HL-60/S4 treated with retinoic acid at 250 ng/mL for 4 days and 3 days (cell line): Measurements from ENCODE around the gene CFAP410.

ENCODE experiments used
- in situ Hi-C: fragments of 300-500 bp; cut with MboI; formaldehyde crosslinking; loops from 2 replicates; pipeline ENCODE4 v1.7.0; 2022; ENCODE audit warnings: low sequenced_read_pairs

Gene CFAP410

DNA sequence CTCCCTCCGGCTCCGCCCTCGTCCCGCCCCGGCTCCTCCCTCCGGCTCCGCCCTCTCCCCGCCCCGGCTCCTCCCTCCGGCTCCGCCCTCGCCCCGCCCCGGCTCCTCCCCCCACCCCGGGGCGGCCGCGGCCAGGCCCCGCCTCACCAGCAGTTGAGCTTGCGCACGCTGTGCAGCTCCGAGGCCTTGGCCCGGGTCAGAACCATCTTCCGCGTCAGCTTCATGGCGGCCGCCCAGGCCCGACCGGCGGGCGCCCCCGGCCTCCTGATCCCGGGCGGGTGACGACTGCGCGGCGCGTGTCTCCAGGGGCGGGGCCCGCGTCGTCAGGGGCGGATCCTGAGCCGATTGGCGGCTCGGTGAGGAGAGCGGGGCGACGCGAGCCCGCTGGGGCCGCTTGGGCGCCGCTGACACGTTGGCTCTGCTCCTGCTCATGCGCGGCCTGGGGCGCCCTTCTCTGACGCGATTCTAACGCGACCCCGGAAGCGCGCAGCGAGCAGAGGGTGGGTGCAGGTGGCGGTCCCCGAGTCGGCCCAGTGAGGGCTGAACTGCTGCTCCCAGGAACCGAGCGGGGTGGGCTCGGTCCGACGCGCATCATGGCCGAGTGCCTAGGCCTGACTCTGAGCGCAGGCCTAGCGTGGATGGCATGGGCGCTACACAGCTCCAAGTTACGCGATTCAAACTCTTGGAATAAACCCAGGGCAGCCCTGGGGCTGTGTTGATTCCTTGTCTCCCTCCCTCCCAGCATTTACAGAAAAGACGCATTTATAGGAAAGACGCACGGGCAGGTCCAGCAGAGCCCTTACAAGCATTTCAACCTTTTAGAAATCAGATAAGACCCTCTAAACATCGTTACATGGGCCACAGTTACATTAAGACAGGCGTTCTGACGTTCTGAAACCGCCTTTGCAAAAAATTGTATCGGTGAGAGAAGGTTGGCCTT, at the start of gene CFAP410:
TSS of gene CFAP410 (minus strand) at position 420 of the 940 bp plus-strand sequence. CDS start at position 224, 196 bp downstream.
- in situ Hi-C loops, result loop anchor here (10.0 kb wide), 1 partner anchor 116 kb away; the partner anchor contains the start of gene LRRC3

- in situ Hi-C loops, result no loop called here
These were observed 45.8 kb upstream of the CFAP410 start for GRCh38 chr21:44384968-44385367.

- in situ Hi-C loops, result no loop called here
These were observed 44.0 kb upstream of the CFAP410 start for GRCh38 chr21:44383216-44383615.

- in situ Hi-C loops, result no loop called here
These were observed 43.3 kb upstream of the CFAP410 start for GRCh38 chr21:44382536-44382935.

GRCh38 chr21:44381874-44382273, 42.7 kb upstream of the CFAP410 start:
- in situ Hi-C loops, result no loop called here

DNA sequence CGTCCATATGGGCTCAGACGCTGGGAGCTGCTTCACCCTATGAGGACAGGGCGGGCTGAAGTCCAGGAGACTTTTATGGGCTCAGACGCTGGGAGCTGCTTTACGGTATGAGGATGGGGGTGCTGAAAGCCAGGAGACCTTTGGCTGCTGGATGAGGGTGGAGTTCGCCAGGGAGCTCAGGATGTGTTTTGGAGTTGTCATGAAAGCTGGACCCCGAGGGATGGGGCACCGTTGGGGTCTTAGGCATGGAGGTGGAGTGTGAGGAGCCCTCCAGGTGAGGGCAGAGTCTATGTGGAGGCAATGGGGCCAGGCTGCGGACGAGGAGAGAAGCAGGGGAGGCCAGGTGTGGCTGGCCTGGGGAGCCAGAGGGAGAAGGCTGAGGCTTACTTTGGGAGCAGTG, 41.7 kb upstream of the CFAP410 start:
- in situ Hi-C loops, result no loop called here

DNA sequence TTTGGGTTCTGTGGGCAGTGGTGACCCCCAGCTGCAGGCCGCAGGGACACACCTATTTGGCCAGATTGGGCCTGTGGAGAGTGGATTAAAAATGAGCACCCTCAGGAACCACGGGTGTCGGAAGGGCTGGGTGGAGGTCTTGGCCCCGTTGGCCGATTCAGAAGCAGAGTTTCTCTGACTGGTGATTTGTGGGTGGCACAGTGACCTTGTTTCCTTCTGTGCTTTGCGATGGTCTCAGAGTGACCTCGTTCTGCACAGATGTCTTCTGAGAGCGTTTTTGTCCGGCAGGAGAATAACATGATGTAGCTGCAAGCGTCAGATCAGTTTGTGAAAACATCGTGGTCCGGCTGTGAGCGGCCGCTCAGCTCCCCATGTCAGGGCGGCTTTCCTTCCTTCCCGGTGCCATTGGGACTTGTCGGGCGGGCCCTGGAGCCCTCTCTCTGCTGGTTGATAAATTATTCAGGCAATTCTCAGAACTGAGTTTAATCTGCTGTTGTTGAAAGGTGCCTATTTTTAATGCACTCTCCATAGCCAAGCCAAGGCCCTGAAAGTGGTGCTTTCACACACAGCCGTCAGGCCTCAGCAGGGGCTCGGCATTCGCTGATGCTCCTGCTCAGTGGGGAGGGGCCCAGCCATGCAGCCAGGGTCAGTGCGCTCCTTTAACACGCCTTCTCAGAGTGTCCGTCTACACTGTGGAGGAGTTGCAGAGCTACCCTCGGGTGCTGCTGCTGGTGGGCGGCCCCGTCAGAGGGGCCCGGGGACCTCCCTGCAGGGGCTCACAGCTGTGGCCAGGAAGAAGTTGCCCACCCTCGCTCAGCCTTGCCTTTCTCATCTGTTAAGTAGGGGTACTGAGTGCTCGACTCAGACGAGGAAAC, 41.0 kb upstream of the CFAP410 start:
- in situ Hi-C loops, result loop anchor here (10.0 kb wide), 1 partner anchor 55 kb away; no protein-coding TSS in a partner anchor

DNA sequence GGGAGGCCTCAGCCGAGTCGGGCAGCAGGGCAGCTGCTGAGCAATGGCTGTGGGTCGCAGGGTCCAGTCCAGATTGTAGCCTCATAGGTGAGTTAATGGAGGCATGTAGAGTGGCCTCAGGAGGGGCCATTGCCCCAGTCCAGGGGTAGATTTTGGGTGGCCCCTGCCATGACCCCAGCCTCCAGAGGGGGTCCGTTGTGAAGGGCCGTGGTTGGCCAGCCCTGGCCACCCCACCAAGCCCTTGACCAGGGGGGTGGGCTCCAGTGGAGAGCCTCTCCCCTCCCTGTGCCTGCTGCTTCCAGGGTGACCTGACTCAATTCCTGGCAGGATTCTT, 40.3 kb upstream of the CFAP410 start:
- in situ Hi-C loops, result loop anchor here (10.0 kb wide), 1 partner anchor 55 kb away; no protein-coding TSS in a partner anchor

- in situ Hi-C loops, result loop anchor here (10.0 kb wide), 1 partner anchor 56 kb away; no protein-coding TSS in a partner anchor
These were observed 39.7 kb upstream of the CFAP410 start for GRCh38 chr21:44378646-44379514.

DNA sequence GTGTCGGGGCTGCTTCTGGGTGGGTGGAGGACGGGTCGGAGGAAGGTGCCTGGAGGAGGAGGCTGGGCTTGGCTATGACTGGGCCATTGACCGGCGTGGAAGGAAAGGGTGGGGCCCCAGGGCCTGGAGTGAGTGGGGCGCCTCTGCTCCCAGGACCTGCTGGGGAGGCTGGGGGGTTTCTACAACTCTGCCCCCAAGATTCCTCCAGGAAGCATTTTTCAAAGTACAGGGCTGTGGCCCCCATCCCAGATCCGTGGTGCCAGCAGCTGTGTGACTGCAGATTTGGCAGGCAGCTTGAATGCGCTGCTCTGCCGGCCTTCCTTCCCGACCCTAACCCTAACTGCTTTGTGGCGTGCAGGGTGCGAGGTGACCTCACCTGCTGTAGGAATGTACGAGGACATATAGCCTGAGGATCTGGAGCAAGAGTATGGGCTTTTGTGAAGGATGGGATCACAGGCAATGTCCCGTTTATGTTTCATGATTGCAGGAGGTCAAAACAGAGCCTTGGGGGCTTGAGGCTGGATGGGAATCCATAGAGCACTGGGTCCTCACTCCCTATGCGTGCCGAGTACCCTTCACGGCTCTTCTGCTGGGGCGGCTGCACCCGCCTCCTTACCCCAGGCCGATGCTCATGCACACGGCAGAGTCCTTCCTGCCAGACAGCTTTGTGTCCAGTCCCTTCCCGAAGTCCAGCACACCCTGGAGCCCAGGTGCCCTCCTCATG, 38.9 kb upstream of the CFAP410 start:
- in situ Hi-C loops, result loop anchor here (10.0 kb wide), 1 partner anchor 57 kb away; no protein-coding TSS in a partner anchor

- in situ Hi-C loops, result loop anchor here (10.0 kb wide), 1 partner anchor 57 kb away; no protein-coding TSS in a partner anchor
These were observed 38.2 kb upstream of the CFAP410 start for GRCh38 chr21:44377201-44377921.

GRCh38 chr21:44376606-44377005, 37.4 kb upstream of the CFAP410 start:
- in situ Hi-C loops, result loop anchor here (10.0 kb wide), 1 partner anchor 58 kb away; no protein-coding TSS in a partner anchor

DNA sequence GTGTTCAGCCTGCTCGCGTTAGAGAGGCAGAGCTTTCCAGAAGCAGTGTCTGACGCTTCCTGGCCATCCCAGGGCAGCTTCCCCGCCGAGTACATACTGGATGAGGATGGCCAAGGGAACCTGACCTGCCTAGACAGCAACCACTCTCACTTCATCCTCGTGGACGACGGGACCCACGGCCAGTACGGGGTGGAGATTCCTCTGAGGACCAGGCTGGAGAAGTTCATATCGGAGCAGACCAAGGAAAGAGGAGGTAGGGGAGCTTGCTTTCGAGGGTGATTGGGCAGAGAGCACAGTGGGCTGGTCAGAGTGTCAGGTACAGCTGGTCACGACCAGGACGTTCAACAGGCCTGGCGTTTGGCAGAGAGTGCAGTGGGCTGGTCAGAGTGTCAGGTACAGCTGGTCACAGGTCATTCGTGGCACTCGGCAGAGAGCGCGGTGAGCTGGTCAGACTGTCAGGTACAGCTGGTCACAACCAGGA, 36.6 kb upstream of the CFAP410 start:
- in situ Hi-C loops, result loop anchor here (10.0 kb wide), 1 partner anchor 59 kb away; no protein-coding TSS in a partner anchor

DNA sequence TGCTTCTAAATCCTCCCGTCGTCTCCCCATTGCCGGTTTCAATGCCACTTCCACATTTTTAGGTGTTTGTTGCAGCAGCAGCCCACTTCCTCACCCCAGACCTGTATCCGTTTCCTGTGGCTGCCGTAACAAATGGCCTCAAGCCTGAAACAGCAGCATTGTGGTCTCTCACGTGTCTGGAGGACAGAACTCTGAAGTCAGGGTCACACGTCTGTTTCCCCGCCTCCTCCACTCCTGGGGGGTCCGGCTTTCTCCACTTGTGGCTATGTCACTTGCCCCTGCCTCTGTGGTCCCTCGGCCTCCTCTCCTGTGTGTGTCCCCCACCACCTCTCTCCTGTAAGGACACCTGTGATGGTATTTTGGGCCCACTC, 36.1 kb upstream of the CFAP410 start:
- in situ Hi-C loops, result loop anchor here (10.0 kb wide), 1 partner anchor 60 kb away; no protein-coding TSS in a partner anchor

GRCh38 chr21:44374601-44375280, 35.6 kb upstream of the CFAP410 start:
- in situ Hi-C loops, result loop anchor here (10.0 kb wide), 1 partner anchor 60 kb away; no protein-coding TSS in a partner anchor

- in situ Hi-C loops, result loop anchor here (10.0 kb wide), 1 partner anchor 62 kb away; no protein-coding TSS in a partner anchor
These were observed 33.4 kb upstream of the CFAP410 start for GRCh38 chr21:44372616-44373015.

GRCh38 chr21:44371596-44371995, 32.4 kb upstream of the CFAP410 start:
- in situ Hi-C loops, result loop anchor here (10.0 kb wide), 1 partner anchor 63 kb away; no protein-coding TSS in a partner anchor
